ENCODE data around the gene RIT2.

RIT2 gene

DNA sequence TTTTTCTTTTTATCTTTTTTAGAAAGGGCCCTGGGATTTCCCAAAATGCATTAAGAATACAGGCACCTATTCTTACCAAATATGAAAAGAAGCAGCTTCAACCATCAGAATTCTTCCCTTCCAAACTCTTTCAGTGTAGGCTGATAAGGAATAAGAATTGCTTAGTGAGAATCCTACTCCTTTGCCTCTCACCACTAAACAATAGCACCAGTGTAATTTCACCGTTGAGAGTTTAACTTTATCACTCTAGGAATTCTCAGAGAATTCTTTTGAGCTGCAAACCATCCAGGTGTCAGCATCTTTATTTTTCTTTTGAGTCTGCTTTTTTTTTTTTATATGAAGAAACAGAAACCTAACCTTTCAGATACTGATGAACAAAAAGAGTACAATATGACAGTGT, 194.9 kb downstream of the RIT2 start:
- DNase-seq, result no peak

DNA sequence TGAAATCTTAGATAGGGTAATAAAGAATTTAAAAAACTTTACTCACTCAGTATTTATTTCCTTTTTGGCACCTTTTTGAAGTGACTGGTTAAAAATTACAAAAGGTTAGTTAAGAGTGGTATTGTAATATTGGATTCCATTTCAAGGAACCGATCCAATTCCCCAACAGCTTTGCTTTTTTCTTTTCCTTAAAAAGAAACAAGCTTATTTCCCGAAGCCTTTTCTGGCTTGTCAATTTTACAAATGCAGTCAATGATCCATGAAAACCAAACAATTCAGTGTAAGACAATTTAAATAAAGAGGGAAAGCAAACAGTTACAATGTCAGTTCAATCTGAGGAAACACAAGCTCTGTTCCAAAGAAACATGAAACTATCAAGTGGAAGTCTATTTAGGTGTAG, 200.2 kb downstream of the RIT2 start:
- peak; percentile 29 for DNase-seq

DNA sequence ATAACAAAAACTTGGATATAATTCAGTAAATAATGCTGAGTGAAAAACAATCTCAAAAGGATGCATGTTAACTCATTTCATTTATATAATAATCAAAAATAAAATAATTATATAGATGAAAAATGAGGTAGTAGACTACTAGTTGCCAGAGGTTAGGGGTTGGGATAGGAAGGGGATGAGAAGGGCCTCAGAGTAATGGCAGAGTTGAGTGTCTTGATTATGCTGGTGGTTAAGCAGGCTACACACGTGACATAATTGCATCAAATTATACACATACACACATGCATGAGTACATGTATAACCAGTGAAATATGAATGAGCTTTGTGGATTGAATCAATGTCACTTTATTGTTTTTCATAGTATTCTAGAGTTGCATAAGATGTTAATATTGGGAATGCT, 201.0 kb downstream of the RIT2 start:
- no peak for DNase-seq

DNA sequence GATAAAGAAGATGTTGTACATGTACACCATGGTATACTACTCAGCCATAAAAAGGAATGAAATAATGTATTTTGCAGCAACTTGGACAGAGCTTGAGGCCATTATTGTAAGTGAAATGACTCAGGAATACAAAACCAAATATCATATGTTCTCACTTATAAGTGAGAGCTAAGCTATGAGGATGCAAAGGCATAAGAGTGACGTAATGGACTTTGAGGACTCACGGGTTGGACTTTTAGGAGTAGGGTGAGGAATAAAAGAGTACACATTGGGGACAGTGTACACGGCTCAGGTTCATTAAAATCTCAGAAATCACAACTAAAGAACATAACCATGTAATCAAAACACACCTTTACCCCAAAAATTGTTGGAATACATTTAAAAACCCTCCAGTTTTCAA, 206.4 kb downstream of the RIT2 start:
- no peak for DNase-seq

DNA sequence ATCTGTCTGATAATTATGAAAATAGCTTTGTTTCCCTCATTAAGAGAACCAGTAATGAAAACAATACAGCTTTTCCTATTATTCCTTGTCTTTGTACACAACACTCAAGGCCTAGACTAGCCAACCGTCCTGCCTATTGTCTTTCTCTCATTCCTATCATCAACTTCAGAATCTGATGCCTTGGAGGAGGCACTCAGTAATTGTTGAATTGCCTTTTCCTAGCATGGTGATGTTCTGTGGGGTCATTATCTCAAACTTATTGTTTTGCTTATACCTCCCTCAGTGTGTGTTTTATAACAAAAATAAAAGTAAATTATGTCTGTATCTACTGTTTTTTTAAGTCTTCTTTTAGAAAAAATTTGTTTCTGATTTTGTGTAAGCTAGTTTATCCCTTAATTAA, 208.7 kb downstream of the RIT2 start:
- DNase-seq, result no peak

DNA sequence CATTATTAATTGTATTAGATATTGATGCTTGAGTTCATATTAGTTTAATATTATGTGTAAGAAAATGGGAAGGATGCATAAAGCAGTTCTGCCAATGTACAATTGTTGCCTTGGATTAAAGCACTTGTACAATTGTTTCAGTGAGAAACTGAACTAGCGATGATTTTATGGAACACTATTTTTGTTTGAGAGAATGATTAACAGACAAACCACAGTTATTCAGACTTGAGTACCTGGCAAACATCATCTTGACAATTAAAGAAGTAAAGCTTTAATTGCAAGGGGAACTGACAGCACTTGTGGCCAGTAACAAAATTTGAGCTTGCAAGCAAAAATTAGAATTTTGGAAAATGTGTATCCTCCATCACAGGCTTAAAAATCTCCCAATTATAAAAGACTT, 214.3 kb downstream of the RIT2 start:
- DNase-seq, result no peak

DNA sequence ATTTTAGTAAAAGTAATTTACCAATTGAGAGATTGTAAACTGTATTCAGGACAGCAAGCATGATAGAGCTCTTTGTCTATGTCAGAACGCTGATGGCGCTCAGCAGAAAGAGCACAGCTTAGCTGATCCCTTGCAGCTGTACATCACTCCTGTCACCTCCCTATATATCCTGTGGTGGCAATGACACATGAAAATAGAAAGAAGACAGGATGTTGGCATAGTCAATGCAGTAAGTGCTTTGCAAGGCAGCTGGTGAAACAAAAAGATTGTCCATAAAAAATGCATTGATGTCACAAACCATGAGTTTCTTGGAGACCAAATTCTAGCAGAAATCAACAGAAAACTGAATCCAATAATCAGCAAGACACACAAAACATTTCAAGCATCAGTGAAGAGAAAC, 221.5 kb downstream of the RIT2 start:
- DNase-seq, result no peak

DNA sequence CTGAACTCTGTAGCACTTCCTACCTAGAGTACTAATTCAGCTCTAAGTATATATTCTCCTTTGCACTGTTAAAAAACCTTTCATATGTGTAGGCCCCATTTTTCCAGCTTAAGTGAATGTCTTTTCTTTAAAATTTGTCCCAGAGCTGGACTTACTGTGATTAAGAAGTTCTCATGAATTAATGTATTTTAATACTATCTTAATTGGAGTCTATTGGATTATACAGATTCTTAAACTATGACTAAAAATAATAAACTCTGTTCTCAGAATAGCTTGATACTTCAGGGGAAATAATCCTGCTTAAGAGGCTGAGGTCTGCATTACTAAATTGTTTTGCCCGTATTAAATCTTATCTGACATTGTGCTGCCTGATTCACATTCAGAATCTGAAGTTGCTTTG, 223.3 kb downstream of the RIT2 start:
- no peak for DNase-seq

DNA sequence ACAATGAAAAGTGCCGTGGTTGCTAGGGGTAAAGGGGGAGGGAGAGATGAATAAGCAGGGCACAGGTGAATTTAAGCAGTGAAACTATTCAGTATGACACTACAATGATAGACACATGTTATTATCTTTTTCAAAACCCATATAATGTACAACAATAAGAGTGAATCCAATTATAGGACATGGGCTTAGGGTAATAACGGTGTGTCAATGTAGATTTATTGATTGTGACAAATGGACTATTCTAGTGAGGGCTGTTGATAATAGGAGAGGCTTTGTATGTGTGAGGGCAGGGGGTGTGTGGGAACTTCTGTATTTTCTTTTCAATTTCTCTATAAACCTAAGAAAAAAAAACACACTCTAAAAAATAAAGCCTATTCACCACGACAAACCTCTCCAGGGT, 223.8 kb downstream of the RIT2 start:
- DNase-seq, result no peak

DNA sequence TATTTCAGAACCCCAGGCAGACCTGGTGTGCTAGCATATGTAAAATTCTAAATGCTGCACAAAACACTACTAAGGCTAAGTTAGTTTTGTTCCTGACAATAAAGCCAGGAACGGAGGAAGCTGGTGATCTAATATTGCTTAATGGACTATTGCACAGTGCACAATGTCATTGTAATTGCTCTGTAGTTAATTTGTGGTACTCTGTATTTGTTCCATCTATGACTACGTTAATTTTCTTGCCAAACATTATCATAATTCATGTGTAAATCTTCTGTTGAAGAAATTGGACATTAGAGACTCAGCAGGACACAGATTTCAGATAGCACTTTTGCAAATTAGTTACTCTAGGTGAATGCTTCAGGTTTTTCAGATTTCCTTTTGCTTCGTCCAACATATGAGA, 232.3 kb downstream of the RIT2 start:
- no peak for DNase-seq

DNA sequence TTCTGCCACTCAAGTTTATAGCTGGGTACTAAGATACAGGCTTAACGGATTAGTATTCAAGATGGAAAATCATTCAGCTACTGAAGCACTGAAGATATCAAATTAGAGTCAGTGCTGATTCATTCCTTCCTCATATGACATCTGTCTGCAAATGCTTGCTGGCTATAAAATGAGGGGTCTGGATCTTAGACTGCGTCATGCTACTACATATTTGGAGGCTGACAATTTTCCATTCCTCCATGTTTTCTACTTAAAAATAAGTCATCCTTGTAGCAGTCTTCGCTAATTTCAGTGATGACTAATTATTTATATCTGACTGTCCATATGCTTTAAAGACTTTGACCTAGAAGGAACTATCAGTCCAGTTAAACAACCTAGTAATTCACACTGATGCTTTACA, 233.4 kb downstream of the RIT2 start:
- no peak for DNase-seq

DNA sequence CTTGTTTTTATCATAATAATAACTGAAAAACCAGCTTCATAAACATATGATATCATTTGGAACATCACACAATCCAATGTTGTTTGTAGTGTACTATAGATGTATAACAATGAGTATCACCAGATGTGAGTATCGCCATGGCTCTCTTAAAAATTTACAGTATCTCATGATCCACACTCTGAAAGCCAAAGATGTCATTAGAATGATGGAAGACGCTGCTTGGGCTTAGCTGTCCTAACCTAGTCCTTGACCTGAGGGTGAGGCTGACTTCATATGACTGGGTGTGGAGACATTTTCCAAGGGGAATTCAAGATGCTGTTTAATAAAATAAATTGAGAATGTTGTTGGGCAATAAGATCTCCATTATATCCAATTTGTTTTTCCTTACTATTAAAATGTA, 242.6 kb downstream of the RIT2 start:
- no peak for DNase-seq

DNA sequence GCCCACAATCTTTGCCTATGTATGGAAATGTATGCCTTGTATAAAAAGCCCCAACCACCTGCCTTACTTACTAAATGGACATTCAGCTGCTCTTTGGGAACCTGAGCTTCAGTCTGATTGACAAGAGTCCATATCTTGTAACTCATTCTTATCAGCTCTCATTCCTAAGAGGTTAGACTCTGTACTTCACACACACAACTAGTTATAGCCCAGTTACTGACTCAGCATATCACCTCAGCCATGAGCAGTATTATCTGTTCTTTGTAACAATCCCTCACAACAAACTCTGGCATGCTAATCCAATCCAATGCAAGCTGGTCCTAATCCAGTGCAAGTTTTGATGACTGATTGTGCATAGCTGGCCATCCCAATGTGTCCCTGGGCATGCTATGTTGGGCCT, 250.6 kb downstream of the RIT2 start:
- no peak for DNase-seq

DNA sequence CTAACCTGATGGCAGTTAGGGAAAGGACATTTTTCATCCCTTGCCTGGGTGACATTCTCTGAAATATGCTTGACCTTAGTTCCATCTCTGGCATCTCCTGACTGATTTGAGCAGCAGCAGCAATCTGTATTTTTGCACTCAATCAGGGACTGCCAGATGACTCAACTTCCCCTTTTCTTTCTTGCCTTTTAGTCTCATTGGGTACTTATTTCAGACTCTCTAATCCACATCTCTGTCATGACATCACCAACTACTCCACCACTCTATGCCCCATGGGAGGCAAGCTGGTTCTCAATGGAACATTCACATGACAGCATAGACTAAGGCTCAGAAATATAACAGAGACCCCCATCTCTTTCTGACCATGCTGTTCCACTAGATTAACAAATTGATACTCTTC, 254.2 kb downstream of the RIT2 start:
- DNase-seq, result no peak

DNA sequence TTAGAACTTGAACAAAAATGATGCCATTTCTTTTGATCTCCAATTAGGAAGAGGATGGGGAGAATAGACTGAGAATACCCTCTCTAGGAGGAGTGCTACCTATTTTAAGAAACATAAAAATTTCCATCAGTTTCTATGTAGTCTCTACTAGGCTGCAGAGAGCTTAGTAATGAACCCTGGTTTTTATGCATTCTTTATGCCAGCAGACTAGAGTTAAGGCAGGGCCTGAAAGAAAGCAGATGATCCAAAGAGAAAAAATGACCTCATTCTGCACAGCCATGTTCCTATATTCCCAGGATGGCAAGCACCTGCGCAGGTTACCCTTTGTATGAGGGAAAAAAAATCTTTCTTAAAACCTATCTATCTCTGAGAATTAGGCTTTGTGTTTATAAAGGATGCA, 254.9 kb downstream of the RIT2 start:
- DNase-seq, result no peak

DNA sequence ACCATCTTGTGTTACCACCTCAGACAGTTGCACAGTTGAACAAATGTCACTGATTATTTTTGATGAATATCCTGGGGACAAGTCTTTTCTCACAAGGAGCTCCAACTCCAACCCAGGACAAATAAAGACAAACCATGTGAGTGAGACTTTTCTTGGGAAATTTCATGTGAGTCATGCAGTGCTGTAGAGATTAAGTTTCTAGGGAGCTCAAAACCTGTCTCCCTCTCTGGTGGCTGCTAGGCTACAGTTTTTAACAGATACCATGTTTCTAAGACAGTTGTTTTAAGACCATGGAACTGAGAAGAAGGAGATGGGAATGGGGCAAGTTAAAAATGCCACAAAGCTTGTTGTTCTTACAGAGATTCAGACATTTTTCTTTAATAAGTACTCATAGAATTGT, 255.5 kb downstream of the RIT2 start:
- no peak for DNase-seq

DNA sequence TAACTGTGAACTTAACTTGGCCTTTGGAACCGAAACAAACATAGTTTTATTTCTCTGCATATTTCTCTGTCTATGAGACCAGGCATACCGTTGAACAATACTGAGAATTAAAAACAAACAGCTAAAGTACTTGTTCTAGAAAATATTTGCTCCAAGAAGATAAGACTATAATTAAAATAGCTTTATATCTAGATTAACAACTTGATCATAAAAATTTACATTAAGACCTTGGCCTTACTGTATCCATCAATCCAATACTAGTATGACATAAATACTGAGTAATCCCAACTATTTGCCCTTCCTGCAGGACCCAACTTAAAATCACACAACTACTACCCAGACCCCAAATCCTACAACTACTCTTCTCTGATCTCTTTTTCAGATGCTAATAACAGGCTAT, 260.9 kb downstream of the RIT2 start:
- DNase-seq, result no peak

DNA sequence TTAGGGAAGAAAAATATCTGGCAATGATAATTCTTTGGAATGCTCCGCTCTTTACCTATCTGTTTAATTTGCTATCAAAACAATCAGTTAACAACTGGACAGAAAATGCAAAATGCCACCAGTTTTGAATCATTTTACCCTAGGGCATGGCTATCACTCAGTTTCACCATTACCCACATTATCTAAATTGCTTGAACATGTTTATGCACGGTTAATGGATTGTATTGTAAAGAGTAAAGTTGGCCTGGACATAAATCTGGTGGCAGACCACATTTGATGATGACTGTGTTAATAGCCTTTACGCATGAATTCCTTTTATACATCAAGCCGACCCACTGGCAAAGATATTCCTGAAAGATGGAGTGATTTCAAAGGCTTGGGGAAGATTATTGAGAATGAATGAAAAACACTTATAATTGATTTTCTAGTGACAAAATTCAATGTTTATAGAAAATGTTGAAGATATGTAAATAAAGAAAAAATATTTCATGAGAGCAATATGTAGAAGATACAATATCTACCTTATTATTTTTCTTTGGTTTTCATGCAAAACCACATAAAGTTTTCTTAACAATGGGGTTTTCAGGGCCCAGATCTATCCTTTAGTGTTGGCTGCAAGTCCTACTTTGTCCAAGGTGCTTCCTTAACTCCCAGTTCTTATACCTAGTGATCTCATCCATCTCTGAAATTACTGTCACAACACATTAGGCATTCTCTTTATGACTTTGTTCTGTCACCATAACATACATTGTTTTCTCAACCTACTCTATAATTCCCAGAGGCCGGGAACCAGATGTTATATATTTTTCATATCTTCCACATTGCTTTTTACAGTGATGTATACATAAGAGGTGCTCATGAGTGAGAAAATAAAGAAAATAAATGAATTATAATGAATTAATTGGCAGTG, 265.1 kb downstream of the RIT2 start:
- DNase-seq, result no peak

DNA sequence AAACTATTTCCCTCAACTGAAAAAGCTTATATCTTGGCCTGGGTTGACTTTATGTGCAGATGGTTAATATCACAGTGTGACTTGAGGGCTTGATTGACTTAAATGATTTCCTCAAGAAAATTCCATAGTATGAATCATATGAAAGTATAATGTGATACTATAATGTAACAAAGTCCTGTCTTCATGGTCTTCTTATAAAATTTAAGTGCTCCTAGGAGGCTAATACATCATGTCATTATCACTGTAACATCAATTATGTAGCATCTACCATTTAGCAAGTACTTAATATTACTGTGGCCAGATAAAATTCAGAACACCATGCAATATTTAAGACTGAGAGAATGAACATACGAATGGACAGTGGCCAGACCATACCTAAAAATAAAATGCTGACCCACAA, 276.1 kb downstream of the RIT2 start:
- DNase-seq, result no peak

DNA sequence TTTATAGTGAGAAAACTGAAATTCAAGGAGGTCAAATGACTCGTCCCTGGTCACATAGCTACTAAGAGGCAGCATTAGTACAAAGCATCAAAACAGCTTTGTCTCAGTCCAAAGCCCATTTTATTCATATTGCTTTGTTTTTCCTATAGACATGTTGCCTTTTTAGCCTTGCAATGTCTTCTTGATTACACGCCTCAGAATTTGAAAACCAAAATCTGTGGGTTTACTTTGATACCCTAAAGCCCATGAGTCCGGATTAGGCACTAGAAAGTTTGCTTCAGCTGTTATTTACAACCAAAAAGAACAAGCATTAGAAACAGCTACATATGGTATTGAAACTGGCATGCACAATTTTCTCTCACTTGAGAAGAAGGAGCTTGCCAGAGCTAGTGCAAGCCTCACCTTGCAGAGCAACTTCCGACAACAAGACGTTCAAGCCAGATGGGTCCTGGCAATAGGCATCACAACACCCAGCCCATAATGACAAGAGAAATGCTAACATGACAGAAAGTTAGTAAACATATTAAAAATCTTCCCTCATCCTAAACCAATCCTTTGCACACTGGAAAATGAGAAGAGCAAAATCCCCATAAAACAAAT, 276.8 kb downstream of the RIT2 start:
- no peak for DNase-seq

DNA sequence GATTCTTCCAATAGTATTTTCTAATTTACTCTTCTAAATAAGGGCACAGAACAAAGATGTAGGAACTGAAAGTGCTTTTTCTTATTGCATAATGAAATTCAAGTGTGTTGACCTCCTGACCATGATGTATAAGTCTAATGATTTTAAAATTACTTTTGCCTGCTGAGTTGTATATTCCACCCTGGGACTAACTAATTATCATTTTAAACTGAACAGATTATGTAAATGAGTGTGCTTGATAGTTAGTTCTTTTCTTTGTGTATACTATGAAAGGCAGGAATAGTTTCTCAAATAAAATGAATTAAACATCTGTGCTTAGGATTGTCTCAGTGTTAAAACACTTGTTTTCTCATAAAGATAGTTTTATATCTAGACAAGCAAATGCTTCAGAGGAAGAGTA, 284.5 kb downstream of the RIT2 start:
- no peak for DNase-seq

DNA sequence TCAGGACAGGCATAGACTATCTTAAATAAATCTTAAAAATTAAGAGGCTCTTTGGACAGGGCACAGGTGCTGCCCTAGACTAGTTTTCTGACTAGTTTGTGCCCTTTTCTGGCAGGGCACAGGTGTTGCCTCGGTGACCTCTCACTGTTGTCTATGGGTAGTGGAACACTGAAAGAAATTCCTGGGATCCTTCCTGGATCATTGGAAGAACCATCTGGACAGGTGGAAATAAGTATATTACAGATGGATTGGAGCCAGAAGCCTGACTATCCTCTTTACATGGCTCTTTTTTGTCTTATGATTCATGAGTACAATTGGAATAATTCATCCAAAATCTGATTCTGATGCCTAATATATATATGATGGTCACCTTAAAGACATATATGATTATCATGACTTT, 286.6 kb downstream of the RIT2 start:
- DNase-seq, result no peak

DNA sequence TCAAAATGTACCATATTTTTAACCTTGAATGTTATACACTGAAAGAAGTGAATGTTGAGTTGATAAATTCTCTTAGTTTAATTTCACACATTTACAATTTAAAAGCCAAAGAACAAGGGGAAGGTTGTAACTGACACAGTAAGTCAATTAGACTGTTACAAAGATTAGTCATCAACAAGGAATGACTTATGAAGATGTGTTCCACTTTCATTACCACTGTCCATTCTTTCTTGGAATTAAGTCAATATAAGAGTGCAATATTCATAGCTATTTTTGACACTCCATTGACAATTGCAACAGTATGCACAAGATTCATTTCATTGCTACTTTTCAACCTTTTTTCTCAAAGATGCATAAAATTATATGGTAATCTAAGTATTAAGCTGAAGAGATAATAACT, 291.3 kb downstream of the RIT2 start:
- DNase-seq, result no peak

DNA sequence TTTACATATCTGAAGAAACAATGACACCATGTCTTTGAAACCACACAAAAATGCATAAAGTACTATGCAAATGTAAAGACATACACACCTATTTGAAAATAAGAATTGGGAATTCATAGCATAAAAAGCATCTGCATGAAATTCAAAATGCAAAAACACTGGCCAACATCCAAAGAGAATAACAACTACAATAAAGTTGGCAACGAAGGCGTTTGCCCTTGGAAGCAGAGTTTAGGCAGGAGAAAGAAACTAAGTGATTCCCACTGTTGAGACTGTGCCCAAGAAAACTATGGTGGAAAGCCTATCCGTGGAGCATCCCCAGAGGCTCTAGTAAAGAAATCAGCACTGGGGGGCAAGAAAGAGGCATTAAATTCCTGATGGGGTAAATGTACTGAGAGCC, 292.8 kb downstream of the RIT2 start:
- DNase-seq, result no peak

DNA sequence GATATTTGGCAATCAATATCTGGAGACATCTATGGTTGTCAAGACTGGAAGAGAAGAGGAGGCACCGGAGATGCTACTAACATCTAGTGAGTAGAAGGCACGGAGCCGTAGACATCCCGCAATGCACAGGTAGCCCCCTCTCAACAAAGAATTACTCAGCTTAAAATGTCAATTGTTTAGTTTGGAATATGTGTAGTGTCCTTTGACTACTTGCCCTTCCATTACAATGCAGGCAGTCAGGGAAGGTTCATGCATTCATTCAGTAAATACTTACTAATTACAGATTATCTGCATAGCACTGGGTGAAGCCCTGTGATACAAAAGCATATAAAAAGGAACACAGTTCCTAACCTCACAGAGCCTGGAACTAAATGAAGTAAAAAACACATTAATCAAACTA, 294.0 kb downstream of the RIT2 start:
- DNase-seq, result no peak

Measured in NCI-H2107 (cell line).